ENCODE results near the gene CRYZL1. TPM values are rescaled to one million over a fixed set of nuclear protein-coding genes. Genes with fewer than 3 reads are reported as not detected.

CRYZL1 gene
- total and polyA plus RNA-seq, 3 donors from 2014 or later = 40.6 to 75.7 (median 73.2) TPM

GRCh38 chr21:33554236-33554981 lies 87.1 kb downstream of the CRYZL1 start:
- 94 to 95% methylated on average over 18 of the region's 18 CpGs for WGBS, 2 donors
- TF ChIP-seq CTCF (IDR thresholded peaks at IDR 0.05) (no peak), POLR2A (IDR thresholded peaks at IDR 0.05) (no peak)
- intact Hi-C loops (cut with DNase I; ENCODE audit: low total_unique reads) = no loop called here
- Histone ChIP-seq H3K36me3 (ENCODE audit: low read depth, missing control alignments) (peaks cover 9% of the 10 kb centered on the region), H3K4me3 (no peak overlapping the region), H3K27me3 (no peaks in the 10 kb centered on the region), H3K9me3 (no peaks in the 10 kb centered on the region), H3K4me1 (peaks cover 3% of the 10 kb centered on the region), H3K27ac (no peak overlapping the region)
- no peak for DNase-seq

GRCh38 chr21:33552999-33553598 lies 88.4 kb downstream of the CRYZL1 start:
- H3K36me3 ChIP-seq (ENCODE audit: low read depth, missing control alignments) = peaks cover 9% of the 10 kb centered on the region
- H3K9me3 ChIP-seq = no peaks in the 10 kb centered on the region
- peaks cover 3% of the 10 kb centered on the region for H3K4me1 ChIP-seq
- no peak overlapping the region for H3K27ac ChIP-seq
- intact Hi-C loops (cut with DNase I; ENCODE audit: low total_unique reads) = no loop called here
- H3K27me3 ChIP-seq = no peaks in the 10 kb centered on the region
- 93 to 96% methylated on average over 8 to 12 of the region's 12 CpGs for WGBS, 2 donors
- no peak overlapping the region for H3K4me3 ChIP-seq
- TF ChIP-seq CTCF (IDR thresholded peaks at IDR 0.05) = no peak
- no peak for TF ChIP-seq POLR2A (IDR thresholded peaks at IDR 0.05)
- DNase-seq = no peak

DNA sequence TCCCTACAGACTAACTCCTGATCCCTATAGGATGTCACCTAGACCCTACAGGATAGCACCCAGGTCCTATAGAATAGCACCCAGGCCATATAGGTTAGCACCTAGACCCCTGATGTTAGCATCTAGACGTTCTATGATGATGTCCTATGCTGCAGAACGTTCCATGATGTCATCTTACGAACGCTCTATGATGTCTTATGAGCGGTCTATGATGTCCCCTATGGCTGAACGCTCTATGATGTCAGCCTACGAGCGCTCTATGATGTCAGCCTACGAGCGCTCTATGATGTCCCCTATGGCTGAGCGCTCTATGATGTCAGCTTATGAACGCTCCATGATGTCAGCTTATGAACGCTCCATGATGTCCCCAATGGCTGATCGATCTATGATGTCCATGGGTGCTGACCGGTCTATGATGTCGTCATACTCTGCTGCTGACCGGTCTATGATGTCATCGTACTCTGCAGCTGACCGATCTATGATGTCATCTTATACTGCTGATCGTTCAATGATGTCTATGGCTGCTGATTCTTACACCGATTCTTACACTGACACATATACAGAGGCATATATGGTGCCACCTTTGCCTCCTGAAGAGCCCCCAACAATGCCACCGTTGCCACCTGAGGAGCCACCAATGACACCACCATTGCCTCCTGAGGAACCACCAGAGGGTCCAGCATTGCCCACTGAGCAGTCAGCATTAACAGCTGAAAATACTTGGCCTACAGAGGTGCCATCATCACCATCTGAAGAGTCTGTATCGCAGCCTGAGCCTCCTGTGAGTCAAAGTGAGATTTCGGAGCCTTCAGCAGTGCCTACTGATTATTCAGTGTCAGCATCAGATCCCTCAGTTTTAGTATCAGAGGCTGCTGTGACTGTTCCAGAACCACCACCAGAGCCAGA lies 89.2 kb downstream of the CRYZL1 start:
- no peaks in the 10 kb centered on the region for H3K27me3 ChIP-seq
- intact Hi-C loops (cut with DNase I; ENCODE audit: low total_unique reads) = no loop called here
- H3K27ac ChIP-seq = no peak overlapping the region
- no peaks in the 10 kb centered on the region for H3K9me3 ChIP-seq
- no peak for DNase-seq
- H3K4me1 ChIP-seq = peaks cover 3% of the 10 kb centered on the region
- TF ChIP-seq POLR2A (IDR thresholded peaks at IDR 0.05) (no peak), CTCF (IDR thresholded peaks at IDR 0.05) (no peak)
- peaks cover 9% of the 10 kb centered on the region for H3K36me3 ChIP-seq (ENCODE audit: low read depth, missing control alignments)
- H3K4me3 ChIP-seq = no peak overlapping the region
- 95 to 98% methylated on average over 24 of the region's 24 CpGs for WGBS, 2 donors

GRCh38 chr21:33551664-33552063 lies 89.9 kb downstream of the CRYZL1 start:
- DNase-seq = no peak
- WGBS, 2 donors = 100% methylated on average over 2 of the region's 2 CpGs
- Histone ChIP-seq H3K27me3 (no peaks in the 10 kb centered on the region), H3K4me1 (peaks cover 3% of the 10 kb centered on the region), H3K9me3 (no peaks in the 10 kb centered on the region), H3K36me3 (ENCODE audit: low read depth, missing control alignments) (peaks cover 13% of the 10 kb centered on the region), H3K4me3 (no peak overlapping the region), H3K27ac (no peak overlapping the region)
- intact Hi-C loops (cut with DNase I; ENCODE audit: low total_unique reads) = no loop called here
- TF ChIP-seq CTCF (IDR thresholded peaks at IDR 0.05) (no peak), POLR2A (IDR thresholded peaks at IDR 0.05) (no peak)

Measured in testis (tissue), 3 donors.